ENCODE measurements around the gene VPS37C.

The VPS37C gene

DNA sequence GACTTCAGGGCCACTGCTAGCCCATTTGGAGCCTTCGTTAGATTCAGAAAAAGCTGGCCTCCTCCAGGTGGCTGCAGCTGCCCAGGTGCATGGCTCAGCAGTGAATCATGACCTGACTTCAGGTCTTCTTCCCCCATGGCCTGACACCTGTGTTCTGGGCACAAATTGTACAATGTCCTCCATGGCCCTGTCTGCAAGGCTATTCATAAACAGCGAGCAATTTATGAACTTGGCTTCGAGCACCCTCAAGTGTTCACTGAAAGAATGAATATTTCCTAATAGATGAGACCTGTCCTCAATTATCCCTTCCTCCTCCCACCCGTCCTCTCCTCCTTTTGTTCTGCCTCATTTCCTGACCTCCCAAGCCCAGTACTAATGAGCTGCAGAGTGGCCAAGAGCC lies 12.2 kb upstream of the VPS37C start:
- H3K79me2 ChIP-seq (ENCODE audit: low read length) = no peaks in the 10 kb centered on the region

DNA sequence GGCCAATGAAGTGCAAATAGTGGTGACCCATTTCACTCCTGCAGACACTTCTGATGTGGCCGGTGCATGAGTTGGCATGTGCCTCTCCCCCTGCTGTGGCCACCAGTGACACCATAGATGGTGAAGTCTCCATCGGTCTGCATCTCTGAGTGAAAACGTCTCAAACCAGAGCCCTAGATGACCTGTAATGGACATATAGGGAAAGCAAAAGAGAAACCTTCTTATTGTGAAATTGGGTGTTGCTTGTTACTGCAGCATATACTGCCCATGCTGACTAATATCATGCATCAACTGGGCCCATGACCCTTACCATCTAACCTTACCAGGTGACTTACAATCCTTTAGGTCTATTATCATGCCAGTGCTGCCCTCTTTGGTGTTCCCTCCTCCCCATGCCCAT lies 11.7 kb upstream of the VPS37C start:
- H2AFZ ChIP-seq (ENCODE audit: low read length) = no peak overlapping the region
- no peaks in the 10 kb centered on the region for H3K9me3 ChIP-seq (replicated peaks; ENCODE audit: insufficient read depth, low read length)
- no peak overlapping the region for H3K27ac ChIP-seq (ENCODE audit: low read length)
- H3K4me3 ChIP-seq (ENCODE audit: low read length) = no peak overlapping the region
- no peak overlapping the region for H3K4me2 ChIP-seq (ENCODE audit: low read depth, low read length)
- no peak for TF ChIP-seq EZH2 (optimal IDR thresholded peaks at IDR 0.05; ENCODE audit: low read depth, low read length)
- TF ChIP-seq, protein P1, sequence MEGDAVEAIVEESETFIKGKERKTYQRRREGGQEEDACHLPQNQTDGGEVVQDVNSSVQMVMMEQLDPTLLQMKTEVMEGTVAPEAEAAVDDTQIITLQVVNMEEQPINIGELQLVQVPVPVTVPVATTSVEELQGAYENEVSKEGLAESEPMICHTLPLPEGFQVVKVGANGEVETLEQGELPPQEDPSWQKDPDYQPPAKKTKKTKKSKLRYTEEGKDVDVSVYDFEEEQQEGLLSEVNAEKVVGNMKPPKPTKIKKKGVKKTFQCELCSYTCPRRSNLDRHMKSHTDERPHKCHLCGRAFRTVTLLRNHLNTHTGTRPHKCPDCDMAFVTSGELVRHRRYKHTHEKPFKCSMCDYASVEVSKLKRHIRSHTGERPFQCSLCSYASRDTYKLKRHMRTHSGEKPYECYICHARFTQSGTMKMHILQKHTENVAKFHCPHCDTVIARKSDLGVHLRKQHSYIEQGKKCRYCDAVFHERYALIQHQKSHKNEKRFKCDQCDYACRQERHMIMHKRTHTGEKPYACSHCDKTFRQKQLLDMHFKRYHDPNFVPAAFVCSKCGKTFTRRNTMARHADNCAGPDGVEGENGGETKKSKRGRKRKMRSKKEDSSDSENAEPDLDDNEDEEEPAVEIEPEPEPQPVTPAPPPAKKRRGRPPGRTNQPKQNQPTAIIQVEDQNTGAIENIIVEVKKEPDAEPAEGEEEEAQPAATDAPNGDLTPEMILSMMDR (IDR thresholded peaks at IDR 0.05; ENCODE audit: low read length) = no peak
- no peak for TF ChIP-seq EZH2phosphoT487 (IDR thresholded peaks at IDR 0.05; ENCODE audit: low read length)
- H3F3A ChIP-seq (ENCODE audit: insufficient read depth, low read length) = no peaks in the 10 kb centered on the region
- H3K36me3 ChIP-seq (replicated peaks; ENCODE audit: insufficient read depth, low read length) = no peaks in the 10 kb centered on the region
- H3K9me2 ChIP-seq (replicated peaks; ENCODE audit: insufficient read depth, low read length) = no peaks in the 10 kb centered on the region
- no peaks in the 10 kb centered on the region for H3K79me2 ChIP-seq (ENCODE audit: low read length)
- no peak overlapping the region for H3K9ac ChIP-seq (ENCODE audit: low read length)
- peaks cover 4% of the 10 kb centered on the region; the same call in 1 of the 2 replicates for H3K4me1 ChIP-seq (ENCODE audit: low read length)
- H3K27me3 ChIP-seq (replicated peaks; ENCODE audit: insufficient read depth, low read length) = no peaks in the 10 kb centered on the region; the same call in 1 of the 2 replicates
- DNase-seq = no peak
- no peaks in the 10 kb centered on the region for H4K20me1 ChIP-seq (ENCODE audit: insufficient read depth, low read length)

More for the DNA sequence above, 12.2 kb upstream of the VPS37C start:
- H4K20me1 ChIP-seq (ENCODE audit: insufficient read depth, low read length) = no peaks in the 10 kb centered on the region
- no peaks in the 10 kb centered on the region for H3K9me3 ChIP-seq (replicated peaks; ENCODE audit: insufficient read depth, low read length)
- H3K4me1 ChIP-seq (ENCODE audit: low read length) = no peaks in the 10 kb centered on the region
- H3K9me2 ChIP-seq (replicated peaks; ENCODE audit: insufficient read depth, low read length) = no peaks in the 10 kb centered on the region
- no peak overlapping the region for H3K4me3 ChIP-seq (ENCODE audit: low read length)
- TF ChIP-seq EZH2phosphoT487 (IDR thresholded peaks at IDR 0.05; ENCODE audit: low read length) (no peak), EZH2 (optimal IDR thresholded peaks at IDR 0.05; ENCODE audit: low read depth, low read length) (no peak)
- TF ChIP-seq, protein P1 (IDR thresholded peaks at IDR 0.05; ENCODE audit: low read length) = peak; percentile 37
- peak; percentile 59 for DNase-seq
- no peak overlapping the region for H2AFZ ChIP-seq (ENCODE audit: low read length)
- no peak overlapping the region for H3K4me2 ChIP-seq (ENCODE audit: low read depth, low read length)
- H3K27me3 ChIP-seq (replicated peaks; ENCODE audit: insufficient read depth, low read length) = no peaks in the 10 kb centered on the region; the same call in 1 of the 2 replicates
- no peak overlapping the region for H3K9ac ChIP-seq (ENCODE audit: low read length)
- H3K36me3 ChIP-seq (replicated peaks; ENCODE audit: insufficient read depth, low read length) = no peaks in the 10 kb centered on the region
- no peak overlapping the region for H3K27ac ChIP-seq (ENCODE audit: low read length)
- H3F3A ChIP-seq (ENCODE audit: insufficient read depth, low read length) = no peaks in the 10 kb centered on the region

DNA sequence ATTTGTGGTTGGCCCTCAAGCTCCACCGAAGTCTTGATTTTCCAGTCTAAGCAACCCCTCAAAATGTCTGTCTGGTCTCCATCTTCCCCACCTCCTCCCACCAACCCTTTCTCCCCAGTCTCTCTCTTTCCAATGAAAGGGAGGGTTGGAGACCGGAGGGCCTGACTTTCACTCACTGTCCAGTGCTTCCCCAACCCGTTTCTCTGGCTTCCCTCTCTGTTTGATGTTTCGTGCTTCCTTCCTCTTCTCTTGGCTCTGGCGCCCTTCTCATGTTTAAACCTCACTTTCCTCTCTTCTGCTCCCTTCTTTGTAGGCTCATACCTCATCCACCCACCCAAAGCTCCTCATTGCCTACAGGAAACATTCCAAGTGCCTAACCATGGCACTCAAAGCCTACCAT lies 11.1 kb upstream of the VPS37C start:
- no peak for DNase-seq
- Histone ChIP-seq H3K36me3 (replicated peaks; ENCODE audit: insufficient read depth, low read length) (no peaks in the 10 kb centered on the region), H3K4me2 (ENCODE audit: low read depth, low read length) (no peak overlapping the region), H3K4me1 (ENCODE audit: low read length) (peaks cover 9% of the 10 kb centered on the region; the same call in 1 of the 2 replicates), H3K27ac (ENCODE audit: low read length) (no peak overlapping the region), H3K4me3 (ENCODE audit: low read length) (no peak overlapping the region), H3K79me2 (ENCODE audit: low read length) (no peaks in the 10 kb centered on the region), H3K27me3 (replicated peaks; ENCODE audit: insufficient read depth, low read length) (no peaks in the 10 kb centered on the region; the same call in 1 of the 2 replicates), H3K9me3 (replicated peaks; ENCODE audit: insufficient read depth, low read length) (no peaks in the 10 kb centered on the region), H3K9ac (ENCODE audit: low read length) (no peak overlapping the region), H3K9me2 (replicated peaks; ENCODE audit: insufficient read depth, low read length) (no peaks in the 10 kb centered on the region), H3F3A (ENCODE audit: insufficient read depth, low read length) (no peaks in the 10 kb centered on the region), H4K20me1 (ENCODE audit: insufficient read depth, low read length) (no peaks in the 10 kb centered on the region), H2AFZ (ENCODE audit: low read length) (no peak overlapping the region)
- TF ChIP-seq, protein P1 (IDR thresholded peaks at IDR 0.05; ENCODE audit: low read length) = no peak
- TF ChIP-seq EZH2 (optimal IDR thresholded peaks at IDR 0.05; ENCODE audit: low read depth, low read length) = no peak
- TF ChIP-seq EZH2phosphoT487 (IDR thresholded peaks at IDR 0.05; ENCODE audit: low read length) = no peak
